Stimulated activated CD4-positive, alpha-beta T cell treated with anti-CD3 and anti-CD28 coated beads, Interleukin-12 subunit alpha, Interleukin-12 subunit beta, amount 100 ng/mL, for 24 hours (primary cell): ENCODE data around the gene HCN4.
"Not testable (repeated sequence)": the region's sequence is repeated elsewhere in the genome, so short reads cannot be mapped to it uniquely, and the experiment has no call there.

Source experiments
- DNase-seq, 2 experiments: peaks; one replicate each; pipeline ENCODE4 v3.0.0-alpha.2; 2020; ENCODE audit warnings: low read depth in 2 of 2

Gene HCN4

GRCh38 chr15:73368301-73369136 lies at the start of gene HCN4:
HCN4 (minus strand) TSS chr15:73368958; CDS start chr15:73368270, 688 bp downstream.
- DNase-seq, result no peak

- no peak for DNase-seq
Observed at GRCh38 chr15:73414876-73415275, 46.1 kb upstream of the HCN4 start.

- DNase-seq, result no peak
Observed at GRCh38 chr15:73403171-73403570, 34.4 kb upstream of the HCN4 start.

GRCh38 chr15:73400222-73400621 lies 31.5 kb upstream of the HCN4 start:
- not testable (repeated sequence) for DNase-seq

GRCh38 chr15:73398861-73399260 lies 30.1 kb upstream of the HCN4 start:
- no peak for DNase-seq

- no peak for DNase-seq
Observed at GRCh38 chr15:73397461-73397860, 28.7 kb upstream of the HCN4 start.

- no peak for DNase-seq
Observed at GRCh38 chr15:73395671-73396070, 26.9 kb upstream of the HCN4 start.

- no peak for DNase-seq
Observed at GRCh38 chr15:73394782-73395181, 26.0 kb upstream of the HCN4 start.

GRCh38 chr15:73393336-73393735 lies 24.6 kb upstream of the HCN4 start:
- DNase-seq, result no peak

- DNase-seq, result no peak
Observed at GRCh38 chr15:73392025-73392424, 23.3 kb upstream of the HCN4 start.

GRCh38 chr15:73391128-73391872 lies 22.5 kb upstream of the HCN4 start:
- DNase-seq, result no peak

GRCh38 chr15:73389971-73390544 lies 21.3 kb upstream of the HCN4 start:
- DNase-seq, result no peak

- DNase-seq, result no peak
Observed at GRCh38 chr15:73389539-73389938, 20.8 kb upstream of the HCN4 start.

GRCh38 chr15:73388256-73388781 lies 19.6 kb upstream of the HCN4 start:
- no peak for DNase-seq

GRCh38 chr15:73387507-73388255 lies 18.9 kb upstream of the HCN4 start:
- no peak for DNase-seq

GRCh38 chr15:73386886-73387506 lies 18.2 kb upstream of the HCN4 start:
- DNase-seq, result no peak

GRCh38 chr15:73386238-73386637 lies 17.5 kb upstream of the HCN4 start:
- DNase-seq, result no peak

- DNase-seq, result no peak
Observed at GRCh38 chr15:73385205-73385604, 16.4 kb upstream of the HCN4 start.

GRCh38 chr15:73383310-73384189 lies 14.8 kb upstream of the HCN4 start:
- DNase-seq, result no peak

GRCh38 chr15:73382115-73382514 lies 13.4 kb upstream of the HCN4 start:
- DNase-seq, result no peak
